HUES64 (cell line): ENCODE results near the gene EBF3.

ENCODE experiments used
- H3K27ac ChIP-seq: 2 replicates; pipeline ENCODE4 v1.7.0; 2013; ENCODE audit warnings: low read depth, low read length, inconsistent platforms
- H3K27me3 ChIP-seq: 2 replicates; pipeline ENCODE4 v1.6.1; 2013; ENCODE audit warnings: mild to moderate bottlenecking, low read length; ENCODE audit not compliant: insufficient read depth
- H3K36me3 ChIP-seq: 2 replicates; pipeline ENCODE4 v1.6.1; 2013; ENCODE audit warnings: mild to moderate bottlenecking, low read length; ENCODE audit not compliant: insufficient read depth
- H3K4me1 ChIP-seq: 2 replicates; pipeline ENCODE4 v1.6.1; 2013; ENCODE audit warnings: mild to moderate bottlenecking, low read length, moderate library complexity; ENCODE audit not compliant: insufficient read depth
- H3K4me3 ChIP-seq: 2 replicates; pipeline ENCODE4 v1.5.1; 2013; ENCODE audit warnings: mild to moderate bottlenecking, low read length, moderate library complexity
- H3K9ac ChIP-seq: 2 replicates; pipeline ENCODE4 v1.6.1; 2013; ENCODE audit warnings: mild to moderate bottlenecking, low read depth, low read length
- H3K9me3 ChIP-seq: 2 replicates; pipeline ENCODE4 v1.6.1; 2013; ENCODE audit warnings: low read depth, low read length; ENCODE audit not compliant: insufficient read depth
- WGBS: fragments of 150-250, 120-280 bp; methylation state at CpG from one replicate; pipeline ENCODE4 v1.1.7; 2013; ENCODE audit warnings: missing lambda C conversion rate; 5-methylcytosine and 5-hydroxymethylcytosine counted together

The EBF3 gene

DNA sequence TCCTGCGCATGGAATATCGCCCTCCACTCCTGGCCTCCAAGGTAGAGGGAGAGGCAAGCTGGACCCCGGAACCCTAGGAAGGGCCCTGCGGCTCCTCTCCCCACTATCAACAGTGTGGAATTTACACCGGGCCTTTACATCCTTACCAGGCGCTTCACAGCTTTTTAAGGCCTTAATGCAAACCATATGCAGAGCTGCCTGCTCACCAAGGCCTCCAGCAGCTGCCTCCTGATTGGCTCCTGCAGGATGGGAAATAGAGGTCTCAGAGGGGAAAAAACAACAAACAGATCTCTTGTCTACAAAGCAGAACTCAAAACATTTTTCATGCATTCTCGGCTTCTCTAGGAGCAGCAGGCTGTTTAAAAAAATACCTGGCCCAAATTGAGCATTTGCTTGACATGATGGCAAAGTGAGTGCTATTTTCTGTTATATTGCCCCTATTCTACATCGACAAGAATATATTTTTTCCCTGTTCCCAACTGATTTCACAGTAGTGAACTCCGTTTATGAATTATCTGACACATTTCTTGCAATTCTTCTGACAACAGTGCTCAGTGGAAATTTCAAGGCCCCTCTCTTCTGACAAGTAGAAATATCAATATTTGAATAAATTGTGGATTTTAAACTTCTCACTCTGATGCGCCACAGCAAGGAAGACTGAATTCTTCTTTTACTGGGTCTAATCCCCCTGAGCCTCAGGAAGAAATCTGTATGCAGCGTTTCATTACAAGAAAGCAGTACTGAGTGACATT lies 51.7 kb downstream of the EBF3 start:
- Histone ChIP-seq H3K9me3 (no peaks in the 10 kb centered on the region), H3K9ac (no peak overlapping the region), H3K27me3 (no peaks in the 10 kb centered on the region), H3K4me1 (peaks cover 12% of the 10 kb centered on the region), H3K27ac (no peak overlapping the region), H3K36me3 (no peaks in the 10 kb centered on the region), H3K4me3 (no peak overlapping the region)
- 64% methylated on average over 11 of the region's 11 CpGs for WGBS

DNA sequence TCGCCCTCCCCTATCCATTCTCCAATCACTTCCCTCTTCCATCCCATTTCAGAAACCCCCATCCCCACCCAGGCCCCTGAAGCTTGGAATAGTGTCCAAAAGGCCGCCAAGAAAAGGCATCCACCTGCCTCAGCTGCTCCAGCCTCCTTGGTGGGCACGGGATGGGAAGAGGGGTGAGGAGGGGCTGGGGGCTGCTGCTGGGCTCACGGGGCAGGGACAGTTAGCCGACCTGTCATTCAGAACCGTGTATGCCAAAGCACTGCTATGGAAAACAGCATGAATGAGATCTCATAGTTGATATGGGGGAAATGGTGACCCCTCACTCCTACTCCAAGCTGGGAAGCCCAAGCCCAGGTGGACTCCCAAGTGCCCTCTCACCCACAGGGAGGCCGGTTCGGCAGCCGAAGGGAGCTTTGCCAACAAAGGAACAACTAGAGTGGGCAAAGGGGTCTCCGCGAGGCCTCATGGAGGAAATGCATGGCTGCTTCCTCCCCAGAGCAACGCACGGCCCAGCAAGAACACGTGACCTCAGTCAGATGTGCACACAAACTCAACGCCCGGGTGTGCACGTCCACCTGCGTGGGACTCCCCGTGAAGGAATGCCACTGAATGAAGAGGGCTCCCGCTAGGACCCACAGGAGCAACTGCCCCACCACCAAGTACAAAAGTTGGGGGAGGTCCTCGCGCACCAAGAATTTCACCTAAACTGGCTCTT lies 52.5 kb downstream of the EBF3 start:
- Histone ChIP-seq H3K4me3 (no peak overlapping the region), H3K27ac (no peak overlapping the region), H3K9ac (no peak overlapping the region), H3K36me3 (no peaks in the 10 kb centered on the region), H3K27me3 (no peaks in the 10 kb centered on the region), H3K4me1 (peaks cover 12% of the 10 kb centered on the region), H3K9me3 (no peaks in the 10 kb centered on the region)
- 79% methylated on average over 22 of the region's 22 CpGs for WGBS

GRCh38 chr10:129910861-129911260 lies 53.2 kb downstream of the EBF3 start:
- no peaks in the 10 kb centered on the region for H3K27me3 ChIP-seq
- H3K9me3 ChIP-seq: no peaks in the 10 kb centered on the region
- H3K27ac ChIP-seq: no peak overlapping the region
- H3K4me1 ChIP-seq: peaks cover 12% of the 10 kb centered on the region
- no peak overlapping the region for H3K9ac ChIP-seq
- no peaks in the 10 kb centered on the region for H3K36me3 ChIP-seq
- 95% methylated on average over 10 of the region's 10 CpGs for WGBS
- no peak overlapping the region for H3K4me3 ChIP-seq

DNA sequence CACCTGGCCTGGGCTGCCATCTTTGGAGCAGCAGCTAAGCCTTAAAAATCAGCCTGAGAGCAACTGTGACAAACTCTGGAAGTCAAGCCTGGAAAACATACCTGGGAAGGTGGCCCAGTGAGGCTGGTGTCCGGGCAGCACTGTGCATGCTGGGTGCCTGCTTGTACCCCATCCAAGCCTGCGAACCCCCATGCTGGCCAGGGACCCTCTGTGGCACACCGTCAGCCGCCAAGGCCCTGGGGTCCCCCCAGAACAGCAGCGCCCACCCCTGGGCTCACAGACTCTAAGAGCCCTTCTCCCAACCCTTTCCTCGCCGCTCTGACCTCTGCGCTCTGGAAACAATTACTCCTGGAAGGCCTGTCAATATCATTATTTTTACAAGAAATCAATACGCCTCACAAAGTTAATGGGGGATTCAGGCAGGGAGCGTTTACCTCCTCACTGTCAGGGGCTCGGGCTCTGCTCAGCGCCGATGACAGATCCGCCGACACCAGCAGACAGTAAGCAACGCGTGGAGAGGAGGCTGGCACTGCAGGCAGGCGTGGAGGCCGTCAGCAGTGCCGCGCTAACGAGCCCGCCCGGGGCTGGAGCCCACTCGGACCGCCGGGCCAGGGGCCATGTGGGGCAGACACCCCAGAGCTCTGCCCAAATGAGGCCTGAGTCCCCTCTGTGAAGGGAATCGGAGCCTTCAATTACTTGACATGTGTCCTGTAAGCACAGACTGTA lies 54.4 kb downstream of the EBF3 start:
- no peak overlapping the region for H3K9ac ChIP-seq
- H3K36me3 ChIP-seq: no peaks in the 10 kb centered on the region
- no peaks in the 10 kb centered on the region for H3K9me3 ChIP-seq
- peaks cover 12% of the 10 kb centered on the region for H3K4me1 ChIP-seq
- WGBS: 94% methylated on average over 28 of the region's 28 CpGs
- H3K27me3 ChIP-seq: no peaks in the 10 kb centered on the region
- H3K4me3 ChIP-seq: no peak overlapping the region
- no peak overlapping the region for H3K27ac ChIP-seq

GRCh38 chr10:129909080-129909479 lies 55.0 kb downstream of the EBF3 start:
- WGBS: 90% methylated on average over 3 of the region's 3 CpGs
- H3K9me3 ChIP-seq: no peaks in the 10 kb centered on the region
- H3K4me3 ChIP-seq: no peak overlapping the region
- H3K4me1 ChIP-seq: peaks cover 12% of the 10 kb centered on the region
- H3K9ac ChIP-seq: no peak overlapping the region
- H3K36me3 ChIP-seq: no peaks in the 10 kb centered on the region
- no peaks in the 10 kb centered on the region for H3K27me3 ChIP-seq
- no peak overlapping the region for H3K27ac ChIP-seq

- H3K4me1 ChIP-seq: peaks cover 12% of the 10 kb centered on the region
- H3K27me3 ChIP-seq: no peaks in the 10 kb centered on the region
- H3K36me3 ChIP-seq: no peaks in the 10 kb centered on the region
- H3K9me3 ChIP-seq: no peaks in the 10 kb centered on the region
- H3K4me3 ChIP-seq: no peak overlapping the region
- no peak overlapping the region for H3K9ac ChIP-seq
- whole genome bisulfite sequencing: 93% methylated on average over 15 of the region's 15 CpGs
- H3K27ac ChIP-seq: no peak overlapping the region
Measured at GRCh38 chr10:129908406-129908805, 55.7 kb downstream of the EBF3 start.

DNA sequence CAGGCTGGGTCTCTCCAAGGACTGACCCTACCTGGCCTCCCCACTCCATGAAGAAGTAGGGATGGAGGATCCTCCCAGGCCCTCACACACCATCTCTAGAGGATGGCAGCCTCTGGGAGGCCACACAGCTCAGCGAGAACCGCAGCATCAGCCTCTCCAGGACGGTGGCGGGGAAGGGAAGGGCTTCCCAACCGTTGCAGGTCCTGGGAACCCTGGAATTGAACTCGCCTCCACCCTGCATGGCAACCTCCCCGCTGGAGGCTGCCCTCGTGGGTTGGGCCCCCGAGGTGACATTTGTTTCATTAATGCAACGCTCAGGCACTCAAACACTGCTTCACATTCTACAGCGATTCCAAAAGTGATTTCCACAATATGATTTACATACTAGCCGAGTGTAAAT lies 58.5 kb downstream of the EBF3 start:
- Histone ChIP-seq H3K4me1 (peaks cover 16% of the 10 kb centered on the region), H3K27ac (no peak overlapping the region), H3K9me3 (no peaks in the 10 kb centered on the region), H3K27me3 (peaks cover 7% of the 10 kb centered on the region; the same call in 1 of the 2 replicates), H3K36me3 (no peaks in the 10 kb centered on the region), H3K9ac (no peak overlapping the region), H3K4me3 (no peak overlapping the region)
- WGBS: 91% methylated on average over 12 of the region's 12 CpGs

- Histone ChIP-seq H3K27me3 (peaks cover 11% of the 10 kb centered on the region), H3K27ac (no peak overlapping the region), H3K4me3 (no peak overlapping the region), H3K9me3 (no peaks in the 10 kb centered on the region), H3K9ac (no peak overlapping the region), H3K36me3 (no peaks in the 10 kb centered on the region), H3K4me1 (peaks cover 17% of the 10 kb centered on the region)
- 91% methylated on average over 2 of the region's 2 CpGs for WGBS
Measured at GRCh38 chr10:129904323-129904722, 59.8 kb downstream of the EBF3 start.

DNA sequence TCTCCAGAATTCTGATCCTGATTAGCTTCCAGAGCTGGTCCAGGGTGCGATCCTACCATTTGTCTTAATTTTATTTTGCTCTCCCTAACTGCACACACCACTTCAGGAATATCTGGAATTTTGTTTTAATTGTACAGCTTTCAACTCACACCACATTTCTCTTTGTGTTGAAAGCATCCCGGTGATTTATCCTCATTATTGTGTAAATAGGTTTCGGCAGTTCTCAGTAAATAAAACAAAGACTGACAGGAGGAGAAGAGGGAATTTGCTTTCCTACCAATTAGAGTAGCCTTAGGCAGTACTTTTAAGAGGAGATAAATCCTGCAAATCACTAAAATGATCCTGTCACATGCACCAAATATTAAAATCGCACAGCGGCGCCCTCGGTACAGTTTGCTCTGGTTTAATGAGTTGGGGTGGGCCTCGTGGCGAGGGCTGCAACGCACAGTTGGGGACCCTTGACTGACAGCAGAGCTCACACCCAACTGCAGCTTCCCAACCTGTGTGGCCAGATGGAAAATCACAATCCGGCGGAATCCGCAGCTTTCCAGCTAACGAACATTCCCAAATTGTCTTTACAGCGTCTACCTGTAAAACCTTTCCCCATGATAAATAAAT lies 62.6 kb downstream of the EBF3 start:
- peaks cover 30% of the 10 kb centered on the region for H3K27me3 ChIP-seq
- no peak overlapping the region for H3K4me3 ChIP-seq
- H3K36me3 ChIP-seq: no peaks in the 10 kb centered on the region
- H3K4me1 ChIP-seq: peaks cover 44% of the 10 kb centered on the region
- no peaks in the 10 kb centered on the region for H3K9me3 ChIP-seq
- WGBS: 25% methylated on average over 15 of the region's 15 CpGs
- no peak overlapping the region; the same call in 1 of the 2 replicates for H3K27ac ChIP-seq
- no peak overlapping the region for H3K9ac ChIP-seq

DNA sequence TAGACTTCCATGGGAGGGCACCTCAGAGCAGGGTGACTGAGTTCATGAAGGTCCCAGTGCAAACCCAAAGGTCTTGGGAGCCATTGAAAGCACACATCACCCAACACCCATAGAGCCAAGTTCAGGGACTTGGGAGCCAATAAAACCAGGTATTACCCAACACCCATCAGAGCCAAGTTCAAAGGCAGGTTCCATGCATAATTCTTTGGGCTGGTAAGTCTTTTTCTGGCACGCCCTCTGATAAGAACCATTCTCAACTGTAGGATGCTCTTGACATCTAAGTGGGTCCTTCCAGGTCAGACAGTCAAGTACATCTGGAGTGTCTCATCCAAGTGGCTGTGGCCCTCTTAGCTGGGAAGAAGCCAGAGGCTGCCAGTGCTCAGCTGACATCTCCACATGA lies 63.2 kb downstream of the EBF3 start:
- WGBS: 90% methylated on average over 1 of the region's 1 CpG
- Histone ChIP-seq H3K27ac (no peak overlapping the region), H3K9me3 (no peaks in the 10 kb centered on the region), H3K4me3 (no peak overlapping the region), H3K4me1 (peaks cover 50% of the 10 kb centered on the region), H3K36me3 (no peaks in the 10 kb centered on the region), H3K9ac (no peak overlapping the region), H3K27me3 (peaks cover 35% of the 10 kb centered on the region)
